ENCODE data around the gene PBRM1. TPM values are rescaled to one million over a fixed set of nuclear protein-coding genes. Genes with fewer than 3 reads are reported as not detected.
"Not testable (repeated sequence)": the region's sequence is repeated elsewhere in the genome, so short reads cannot be mapped to it uniquely, and the experiment has no call there.

The PBRM1 gene
- total RNA-seq, 2 experiments from 2014 or later, result 75.7 to 91.1 TPM

GRCh38 chr3:52527039-52527731 is 158.5 kb downstream of the PBRM1 start:
- Histone ChIP-seq H3K36me3 (ENCODE audit: insufficient read depth, low read length) (peaks cover 34% of the 10 kb centered on the region), H3K9me2 (ENCODE audit: insufficient read depth, low read length) (no peaks in the 10 kb centered on the region), H3K27ac (ENCODE audit: low read depth, low read length, poor library complexity, severe bottlenecking) (no peak overlapping the region), H3K9me3 (ENCODE audit: low read length) (no peaks in the 10 kb centered on the region), H3K4me3 (ENCODE audit: low read depth, low read length, poor library complexity, severe bottlenecking) (no peak overlapping the region), H4K20me1 (ENCODE audit: insufficient read depth, low read length) (0 out of 2 replicates have a peak, but pooled peaks cover 5% of the 10 kb centered on the region), H2AFZ (ENCODE audit: low read length) (no peak overlapping the region), H3K79me2 (ENCODE audit: insufficient read depth, low read depth, low read length) (peaks cover 4% of the 10 kb centered on the region; the same call in 1 of the 2 replicates), H3K4me2 (ENCODE audit: low read length) (no peak overlapping the region), H3K4me1 (ENCODE audit: insufficient read depth, low read length, poor library complexity, severe bottlenecking) (peaks cover 8% of the 10 kb centered on the region)
- POLR2A ChIA-PET, result interaction anchor here (0.6 to 1.9 kb wide), 2 partner anchors 9 to 608 kb away, joined by 3 to 6 read pairs; partner anchors contain the start of gene UQCC5
- BruUV-seq (replicated peaks), result no TSS peak
- CTCF ChIA-PET (ENCODE audit: unreplicated experiment), result no interaction called here
- DNase-seq (ENCODE audit: low spot score), result no peak
- intact Hi-C loops (cut with micrococcal nuclease; ENCODE audit: unreplicated experiment), result no loop called here
- TF ChIP-seq EZH2phosphoT487 (IDR thresholded peaks at IDR 0.05; ENCODE audit: borderline replicate concordance, low read depth, low read length) (no peak), CTCF (conservative IDR thresholded peaks at IDR 0.05; ENCODE audit: low read length) (no peak)

- H3K27ac ChIP-seq (ENCODE audit: low read depth, low read length, poor library complexity, severe bottlenecking); DNase-seq (ENCODE audit: low spot score); H3K9me2 ChIP-seq (ENCODE audit: insufficient read depth, low read length); H3K9me3 ChIP-seq (ENCODE audit: low read length); H3K4me1 ChIP-seq (ENCODE audit: insufficient read depth, low read length, poor library complexity, severe bottlenecking); H3K4me3 ChIP-seq (ENCODE audit: low read depth, low read length, poor library complexity, severe bottlenecking); H2AFZ ChIP-seq (ENCODE audit: low read length); H3K4me2 ChIP-seq (ENCODE audit: low read length); H4K20me1 ChIP-seq (ENCODE audit: insufficient read depth, low read length); BruUV-seq (replicated peaks); intact Hi-C loops (cut with micrococcal nuclease; ENCODE audit: unreplicated experiment); H3K79me2 ChIP-seq (ENCODE audit: insufficient read depth, low read depth, low read length): not testable (repeated sequence)
- H3K36me3 ChIP-seq (ENCODE audit: insufficient read depth, low read length), result peaks cover 34% of the 10 kb centered on the region
- POLR2A ChIA-PET, result interaction anchor here (0.6 to 1.9 kb wide), 2 partner anchors 10 to 609 kb away, joined by 3 to 6 read pairs; partner anchors contain the start of gene UQCC5
- CTCF ChIA-PET (ENCODE audit: unreplicated experiment), result interaction anchor here (0.7 kb wide), 1 partner anchor 9 kb away, joined by 3 read pairs; no protein-coding TSS in a partner anchor
Observed at GRCh38 chr3:52526671-52527038, 159.1 kb downstream of the PBRM1 start.

- Histone ChIP-seq H3K9me3 (ENCODE audit: low read length) (no peaks in the 10 kb centered on the region), H3K36me3 (ENCODE audit: insufficient read depth, low read length) (peaks cover 34% of the 10 kb centered on the region), H3K4me2 (ENCODE audit: low read length) (no peak overlapping the region), H3K4me1 (ENCODE audit: insufficient read depth, low read length, poor library complexity, severe bottlenecking) (no peaks in the 10 kb centered on the region), H3K27ac (ENCODE audit: low read depth, low read length, poor library complexity, severe bottlenecking) (no peak overlapping the region), H3K9me2 (ENCODE audit: insufficient read depth, low read length) (no peaks in the 10 kb centered on the region), H4K20me1 (ENCODE audit: insufficient read depth, low read length) (no peaks in the 10 kb centered on the region), H3K79me2 (ENCODE audit: insufficient read depth, low read depth, low read length) (no peaks in the 10 kb centered on the region), H3K4me3 (ENCODE audit: low read depth, low read length, poor library complexity, severe bottlenecking) (no peak overlapping the region), H2AFZ (ENCODE audit: low read length) (no peak overlapping the region)
- no peak for DNase-seq (ENCODE audit: low spot score)
- no TSS peak for BruUV-seq (replicated peaks)
- intact Hi-C loops (cut with micrococcal nuclease; ENCODE audit: unreplicated experiment), result no loop called here
- POLR2A ChIA-PET, result interaction anchor here (1.9 kb wide), 1 partner anchor 10 kb away, joined by 6 read pairs; the partner anchor contains the start of gene UQCC5
- no peak for TF ChIP-seq CTCF (conservative IDR thresholded peaks at IDR 0.05; ENCODE audit: low read length)
- TF ChIP-seq EZH2phosphoT487 (IDR thresholded peaks at IDR 0.05; ENCODE audit: borderline replicate concordance, low read depth, low read length), result no peak
- CTCF ChIA-PET (ENCODE audit: unreplicated experiment), result interaction anchor here (0.7 kb wide), 1 partner anchor 8 kb away, joined by 3 read pairs; no protein-coding TSS in a partner anchor
Observed at GRCh38 chr3:52525680-52526561, 159.8 kb downstream of the PBRM1 start.
